Activated CD8-positive, alpha-beta memory T cell treated with anti-CD3 and anti-CD28 coated beads, Interleukin-2, amount 50 U/mL, for 24 hours (primary cell): Measurements from ENCODE around the gene NCOA3.

Experiments used
- DNase-seq: peaks from one replicate; pipeline ENCODE4 v3.0.0-alpha.2; 2020; ENCODE audit errors: extremely low read depth

Gene NCOA3

DNA sequence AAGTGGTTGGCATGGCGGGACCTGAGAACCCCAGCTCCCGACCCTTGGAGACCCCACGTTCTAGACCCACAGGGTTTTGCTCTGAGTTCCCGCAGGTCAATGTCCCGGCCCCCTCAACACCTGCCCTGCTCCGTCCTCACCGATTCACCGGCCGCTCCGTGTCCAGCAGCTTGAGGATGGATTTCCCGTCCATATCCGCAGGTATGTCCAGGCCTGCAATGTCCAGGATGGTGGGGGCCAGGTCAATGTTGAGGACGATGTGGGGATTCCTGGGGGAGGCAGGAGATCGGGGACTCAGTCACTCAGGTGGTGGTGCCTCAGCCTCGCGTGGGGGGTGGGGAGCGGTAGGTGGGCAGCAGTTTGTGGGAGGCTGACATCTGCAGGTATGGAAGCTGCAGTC, 176.8 kb downstream of the NCOA3 start:
- DNase-seq: no peak

DNA sequence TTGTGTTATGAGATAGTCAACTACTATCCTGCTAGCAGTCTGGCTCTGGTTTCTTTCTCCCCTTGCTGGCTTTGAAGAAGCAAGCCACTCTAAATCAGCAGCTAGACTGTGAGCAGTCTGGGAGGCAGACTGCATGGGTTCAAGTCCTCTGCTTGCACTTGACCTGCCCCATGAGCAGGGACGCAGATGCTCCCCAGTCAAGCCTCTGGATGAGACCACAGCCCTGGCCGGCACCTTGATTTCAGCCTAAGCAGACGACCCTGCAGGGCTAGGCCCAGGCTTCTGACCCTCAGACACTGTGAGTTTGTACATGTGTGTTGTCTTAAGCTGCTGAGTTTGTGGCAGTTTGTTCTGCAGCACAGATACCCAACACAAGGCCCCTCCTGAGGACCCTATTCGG, 177.8 kb downstream of the NCOA3 start:
- DNase-seq: no peak

DNA sequence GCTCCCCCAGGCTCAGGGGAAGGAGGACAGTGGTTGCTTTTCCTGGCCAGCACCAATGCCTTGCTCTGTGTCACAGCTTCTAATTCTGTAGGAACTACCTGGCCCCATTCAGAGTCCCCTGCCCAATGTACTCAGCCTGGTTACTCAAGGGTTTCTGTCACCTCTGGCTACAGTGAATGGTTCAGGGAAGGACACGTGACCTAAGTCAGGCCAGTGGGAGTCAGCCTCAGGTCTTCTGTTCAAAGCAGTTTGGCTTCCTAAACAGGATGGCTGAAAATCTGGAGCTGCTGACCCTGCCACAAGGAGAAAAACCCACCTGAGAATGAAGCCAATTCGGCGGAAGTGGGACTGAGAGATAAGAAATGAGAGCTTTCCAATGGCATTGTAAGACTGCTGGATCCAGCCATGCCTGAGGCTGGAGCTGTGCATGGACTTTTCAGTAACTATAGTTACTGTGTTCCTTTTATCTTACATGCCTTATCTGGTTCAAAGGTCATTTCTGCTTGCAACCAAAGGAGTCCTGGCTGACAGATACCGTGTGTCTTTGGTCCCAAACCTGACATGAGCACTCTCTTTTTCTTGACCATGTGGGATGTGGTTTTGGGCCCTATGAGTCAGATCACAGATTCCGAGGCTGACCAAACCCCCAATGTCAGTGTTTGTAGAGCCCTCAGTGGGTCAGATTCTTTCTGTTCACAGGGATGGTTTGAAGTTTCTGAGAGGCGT, 179.3 kb downstream of the NCOA3 start:
- DNase-seq: no peak

DNA sequence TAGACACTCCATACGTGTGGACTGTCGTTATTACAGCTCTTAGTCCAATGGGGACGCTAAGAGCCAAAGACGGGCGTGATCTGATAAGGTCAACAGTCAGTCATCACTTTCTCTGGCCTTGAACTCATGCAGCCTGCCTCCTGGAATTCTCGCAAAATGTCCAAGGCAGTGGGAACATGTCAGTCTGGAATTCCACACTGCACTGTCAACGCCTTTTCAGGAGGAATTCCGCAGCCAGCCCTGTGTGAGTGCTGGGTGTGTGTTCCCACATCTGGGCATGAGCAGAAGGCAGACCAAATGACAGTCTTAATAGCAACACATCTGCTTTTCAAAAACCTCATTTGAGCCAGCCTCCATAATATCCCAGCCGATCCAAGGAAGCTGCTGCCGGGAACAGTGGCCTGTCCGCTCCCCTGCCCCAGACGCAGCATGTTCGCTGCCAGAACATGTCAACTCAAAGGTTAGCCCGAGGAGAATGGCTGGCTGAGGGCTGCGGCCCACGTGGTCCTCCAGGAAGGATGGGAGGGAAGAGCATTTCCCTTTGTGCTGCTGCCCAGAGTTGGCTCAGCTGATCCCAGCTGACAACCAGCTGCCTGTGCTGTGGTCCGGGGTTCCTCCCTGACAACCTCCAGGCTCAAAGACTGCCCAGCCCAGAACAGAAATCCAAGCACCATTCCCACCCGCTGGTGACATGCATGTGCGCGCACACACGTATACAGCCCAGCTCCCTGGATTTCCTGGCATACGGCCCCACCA, 180.5 kb downstream of the NCOA3 start:
- DNase-seq: no peak

DNA sequence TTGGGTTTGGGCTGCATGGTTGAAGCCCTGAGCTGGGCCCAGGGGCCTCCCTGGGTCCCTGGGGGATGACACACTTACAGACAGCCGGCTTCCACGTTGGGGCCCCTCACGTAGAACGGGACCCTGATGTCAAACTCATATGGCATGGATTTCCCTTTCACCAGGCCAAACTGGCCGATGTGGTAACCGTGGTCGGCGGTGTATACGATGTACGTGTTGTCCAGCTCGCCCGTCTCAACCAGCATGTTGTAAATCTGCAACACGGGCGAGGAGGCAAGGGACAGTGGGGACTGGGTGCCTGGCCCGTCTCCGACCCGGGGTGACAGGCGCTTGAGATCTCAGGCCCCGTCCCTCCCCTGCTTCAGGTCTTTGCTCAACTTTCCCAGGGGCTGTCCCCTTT, 181.2 kb downstream of the NCOA3 start:
- no peak for DNase-seq

DNA sequence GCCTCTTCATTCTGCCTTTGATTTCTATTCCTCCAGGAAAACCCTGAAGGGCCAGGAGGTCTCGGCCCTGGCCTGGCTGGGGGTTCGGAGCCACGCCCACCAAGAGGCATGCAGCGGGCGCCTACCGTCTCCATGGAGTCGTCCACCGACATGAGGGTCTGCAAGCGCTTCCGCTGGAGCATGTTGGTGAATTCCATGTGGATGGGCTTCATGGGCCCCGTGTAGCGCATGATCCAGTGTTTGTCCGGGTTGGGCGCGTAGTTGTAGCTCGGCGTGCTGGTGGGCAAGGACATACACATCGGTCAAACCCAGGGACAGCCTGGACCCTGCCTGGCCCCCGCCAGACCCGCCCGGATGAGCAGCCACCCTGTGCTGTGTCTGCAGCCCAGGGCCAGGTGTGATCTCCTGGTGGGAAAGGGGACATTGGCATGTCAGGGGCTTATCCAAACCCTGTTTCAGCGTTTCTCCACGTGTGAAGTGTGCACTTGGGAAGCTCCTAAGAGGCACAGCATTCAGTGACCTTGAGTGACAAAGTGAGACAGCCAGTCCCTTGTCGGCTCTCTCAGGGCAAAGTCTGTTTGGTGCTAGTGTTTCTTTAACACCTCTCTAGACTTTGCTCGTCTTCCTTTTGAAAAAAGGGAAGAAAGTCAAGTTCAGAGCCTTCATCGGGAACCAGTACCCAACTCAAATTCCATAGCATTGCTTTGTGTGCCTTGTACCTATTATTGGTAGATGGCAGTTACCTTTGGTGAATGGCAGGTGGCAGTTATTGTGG, 182.8 kb downstream of the NCOA3 start:
- no peak for DNase-seq

DNA sequence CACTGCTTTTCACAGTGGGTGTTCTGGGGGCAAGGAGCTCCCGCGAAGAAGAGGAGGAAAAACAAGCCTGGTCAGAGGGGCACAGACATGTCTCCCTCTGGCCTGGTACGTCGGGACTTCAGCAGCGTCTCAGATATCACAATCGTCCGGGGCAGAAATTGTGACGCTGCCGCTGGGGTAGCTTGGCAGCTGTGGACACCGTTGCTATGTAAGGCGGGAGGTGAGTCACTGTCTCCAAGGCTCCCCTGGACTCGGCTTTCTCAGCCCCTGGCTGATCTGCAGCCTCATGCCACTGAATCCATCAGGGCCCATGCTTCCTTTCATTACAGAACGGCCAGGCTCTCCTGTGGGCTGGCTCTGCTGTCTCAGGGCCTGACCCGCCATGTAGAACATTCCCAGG, 184.9 kb downstream of the NCOA3 start:
- DNase-seq: no peak

DNA sequence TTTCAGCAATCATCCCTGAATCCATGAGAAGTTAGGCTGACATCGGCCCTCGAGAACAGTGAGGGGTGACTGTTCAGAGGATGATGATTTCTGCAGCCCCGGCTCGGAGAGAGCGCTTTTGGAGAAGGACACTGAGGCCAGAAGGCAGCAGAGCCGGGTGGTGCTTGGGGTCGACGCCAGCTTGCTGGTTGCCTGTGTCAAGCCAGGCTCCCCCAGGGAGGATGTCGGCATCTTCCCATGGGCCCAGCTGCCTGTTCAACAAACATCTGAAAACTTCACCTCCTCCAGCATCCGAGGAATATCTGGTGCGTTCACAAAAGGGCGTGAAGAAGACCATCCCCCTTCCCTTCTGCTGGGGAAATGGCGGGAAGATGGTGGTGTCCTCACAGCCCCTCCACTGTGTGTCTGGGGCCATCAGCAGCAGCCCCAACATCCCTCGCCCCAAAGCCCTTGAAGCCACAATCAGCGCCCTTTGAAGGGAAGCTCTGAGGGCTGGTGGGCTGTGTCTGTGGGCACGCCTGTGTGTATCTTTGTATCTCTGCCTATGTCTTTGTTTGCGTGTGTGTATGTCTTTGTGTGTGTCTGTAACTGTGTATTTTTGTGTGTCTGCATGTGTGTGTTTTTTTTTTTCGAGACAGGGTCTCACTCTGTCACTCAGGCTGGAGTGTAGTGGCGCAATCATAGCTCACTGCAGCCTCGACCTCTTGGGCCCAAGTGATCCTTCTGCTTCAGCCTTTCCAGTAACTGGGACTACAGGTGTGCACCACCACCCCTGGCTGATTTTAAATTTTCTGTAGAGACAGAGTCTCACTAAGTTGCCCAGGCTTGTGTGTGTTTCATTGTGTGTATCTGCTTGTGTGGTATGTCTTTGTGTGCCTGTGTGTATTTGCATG, 185.7 kb downstream of the NCOA3 start:
- no peak for DNase-seq

DNA sequence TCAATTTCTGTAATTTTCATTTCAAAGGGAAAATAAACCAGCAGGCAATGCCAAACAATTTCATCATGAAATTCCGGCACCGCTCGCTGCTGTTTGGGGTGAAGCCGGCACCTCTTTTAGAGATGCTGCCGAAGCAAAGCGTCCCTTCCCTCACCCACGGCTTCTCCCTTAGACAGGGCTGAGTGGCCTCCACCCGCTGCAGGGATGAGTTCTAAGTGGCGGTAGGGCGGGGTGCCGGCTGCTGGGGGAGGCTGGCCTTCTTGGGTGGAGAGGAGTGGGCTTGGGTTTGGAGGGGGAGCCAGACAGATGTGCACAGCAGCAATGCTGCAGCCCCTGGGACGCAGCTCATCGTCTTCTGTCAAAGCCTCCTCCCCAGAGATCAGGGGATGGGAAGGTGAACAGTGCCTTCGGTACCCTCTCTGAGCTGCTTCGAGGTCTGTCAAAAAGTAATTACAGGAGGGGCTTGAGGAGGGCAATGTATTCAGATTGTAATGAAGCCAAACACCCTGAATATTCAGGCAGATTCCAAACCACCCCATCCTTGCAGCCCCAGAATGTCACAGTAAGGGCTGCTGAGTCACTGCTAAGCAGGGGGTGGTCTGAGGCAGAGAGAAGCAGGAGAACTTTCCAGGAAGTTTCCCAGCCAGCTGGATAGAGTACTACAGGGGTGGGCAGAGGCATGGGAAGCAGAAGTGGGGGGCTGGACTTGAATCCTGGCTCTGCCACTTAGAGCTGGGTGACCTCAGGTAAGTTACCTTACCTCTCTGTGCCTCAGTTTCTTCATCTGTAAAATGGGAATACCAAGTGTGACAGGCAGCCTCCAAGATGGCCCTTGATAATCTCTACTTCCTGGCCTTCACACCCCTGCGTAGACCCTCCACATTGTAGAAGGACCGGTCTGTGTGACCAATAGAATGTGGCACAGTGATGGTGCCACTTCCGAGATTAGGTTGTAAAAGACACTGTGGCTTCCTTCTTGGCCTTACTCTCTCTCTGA, 187.0 kb downstream of the NCOA3 start:
- no peak for DNase-seq

DNA sequence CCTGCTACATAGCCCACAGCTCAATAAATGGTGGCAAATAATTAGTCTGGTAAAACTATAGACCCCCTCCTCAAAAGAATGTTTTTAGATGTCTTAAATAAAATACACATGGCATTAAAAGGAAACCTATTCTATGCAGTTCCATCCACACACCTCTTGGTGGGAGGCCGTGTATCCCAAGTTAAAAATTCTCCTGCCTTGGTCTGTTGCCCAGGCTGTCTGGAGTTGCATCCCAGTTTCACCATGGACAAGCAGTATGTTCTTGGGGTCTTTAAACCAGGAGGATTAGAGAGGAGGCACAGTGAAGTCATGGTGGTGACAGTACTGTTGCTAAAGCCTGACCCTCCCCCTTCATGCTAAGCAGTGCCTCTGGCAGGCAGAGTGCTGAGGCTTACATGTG, 188.0 kb downstream of the NCOA3 start:
- DNase-seq: no peak

DNA sequence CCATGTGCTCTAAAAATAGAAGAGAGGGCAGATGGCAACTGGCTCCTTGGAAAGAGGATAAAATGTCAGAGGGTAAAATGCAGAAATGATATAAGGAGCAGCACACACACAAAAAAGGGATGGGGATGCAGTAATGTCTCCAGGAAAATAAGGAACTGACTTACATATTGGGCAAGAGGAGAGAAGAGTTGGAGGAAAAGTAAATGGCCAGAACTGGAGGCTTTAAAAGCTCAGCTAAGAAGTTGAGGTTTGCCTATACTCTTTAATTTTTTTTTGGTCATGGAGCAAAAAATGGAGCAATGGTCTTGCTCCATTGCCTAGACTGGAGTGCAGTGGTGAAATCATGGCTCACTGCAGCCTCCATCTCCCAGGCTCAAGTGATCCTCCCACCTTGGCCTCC, 189.9 kb downstream of the NCOA3 start:
- DNase-seq: no peak

DNA sequence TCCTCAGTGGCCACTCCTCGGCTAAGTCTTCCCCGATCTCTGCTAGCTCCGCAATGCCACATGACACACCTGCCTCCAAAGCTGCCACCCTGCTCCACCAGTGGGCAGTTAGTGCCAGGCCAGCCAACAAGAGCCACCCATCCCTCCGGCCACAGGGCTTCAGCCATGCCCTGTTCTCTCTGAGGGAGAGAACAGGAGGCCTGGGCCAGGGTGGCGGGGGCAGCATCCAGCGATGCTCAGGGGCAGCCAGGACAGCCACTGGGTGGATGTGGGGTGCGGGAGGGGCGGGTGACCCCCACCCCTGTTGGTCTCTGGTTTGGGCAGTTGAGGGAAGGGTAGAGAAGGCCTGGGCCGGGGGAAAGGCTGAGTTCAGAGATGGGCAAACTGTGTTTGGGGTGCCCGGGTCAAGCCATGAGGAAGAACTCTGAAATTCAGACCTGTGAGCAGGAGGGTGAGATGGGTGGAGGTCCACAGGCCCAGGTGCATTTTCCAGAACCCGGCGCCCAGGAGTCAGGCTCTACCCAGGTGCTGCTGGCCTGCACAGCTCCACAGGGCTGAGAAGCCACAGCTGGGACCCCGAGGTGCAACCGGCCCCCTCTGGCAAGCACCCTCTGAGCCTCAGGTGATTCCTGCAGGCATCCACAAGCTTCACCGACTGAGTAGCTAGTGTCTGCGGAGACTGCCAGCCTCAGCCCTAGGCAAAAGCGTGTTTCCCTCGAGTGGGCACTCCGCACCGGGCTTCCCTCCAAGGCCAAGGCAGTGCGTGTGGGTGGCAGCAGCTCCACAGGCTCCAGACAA, 192.5 kb downstream of the NCOA3 start:
- DNase-seq: no peak

DNA sequence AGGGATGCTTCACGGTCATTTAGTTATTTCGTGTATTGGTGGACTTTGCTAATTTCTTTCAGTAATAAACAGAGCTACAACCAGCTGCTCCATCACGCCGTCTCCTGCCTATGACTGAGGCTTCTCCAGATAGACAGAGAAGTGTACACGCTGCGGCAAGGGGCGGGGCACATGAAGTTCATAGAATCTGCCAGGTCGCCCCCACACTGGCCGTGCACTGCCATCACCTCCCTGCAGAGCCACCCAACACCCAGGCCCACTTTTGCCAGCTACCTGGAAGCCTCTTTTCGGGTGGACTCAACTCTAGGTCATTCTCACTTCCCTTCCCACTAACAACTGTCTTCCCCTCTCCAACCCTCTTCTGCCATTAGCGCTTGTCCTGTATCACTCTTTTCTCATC, 195.2 kb downstream of the NCOA3 start:
- DNase-seq: no peak

DNA sequence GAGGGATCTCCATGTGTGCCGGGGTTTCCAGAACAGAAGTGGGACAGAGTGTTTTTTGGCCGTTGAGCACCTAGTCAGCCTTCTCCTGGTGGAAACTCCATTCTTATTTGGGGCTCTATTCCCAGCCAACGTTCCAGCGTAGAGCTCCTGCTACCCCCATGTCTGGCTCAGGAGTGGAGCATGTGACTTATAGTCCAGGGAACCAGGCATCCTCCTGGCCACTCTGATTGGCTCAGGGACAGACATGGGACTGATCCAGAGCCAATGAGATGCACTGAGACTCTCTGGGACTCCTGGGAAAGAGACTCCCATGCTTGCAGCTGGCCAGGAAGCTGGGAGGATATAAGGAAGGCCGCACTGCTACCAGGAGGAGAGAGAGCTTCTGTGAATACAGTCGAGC, 196.5 kb downstream of the NCOA3 start:
- DNase-seq: no peak

DNA sequence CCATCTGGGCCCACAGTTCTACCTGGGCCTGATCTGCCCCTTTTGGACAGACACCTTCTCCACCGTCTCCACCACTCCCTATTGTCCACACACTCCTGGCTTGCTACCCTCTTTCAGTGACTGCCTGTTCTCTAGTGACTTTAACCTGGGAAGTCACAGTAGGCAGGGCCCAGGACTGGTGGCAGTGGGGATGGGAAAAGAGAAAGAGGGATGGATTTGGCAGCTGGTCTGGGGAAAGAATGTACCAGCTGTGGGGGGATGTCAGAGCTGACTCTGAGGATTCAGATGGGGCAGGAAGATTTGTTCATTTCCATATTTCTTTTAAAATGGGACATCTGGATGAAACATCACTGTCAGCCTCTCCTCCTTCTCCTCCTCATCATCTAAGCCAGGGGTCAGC, 198.1 kb downstream of the NCOA3 start:
- no peak for DNase-seq

DNA sequence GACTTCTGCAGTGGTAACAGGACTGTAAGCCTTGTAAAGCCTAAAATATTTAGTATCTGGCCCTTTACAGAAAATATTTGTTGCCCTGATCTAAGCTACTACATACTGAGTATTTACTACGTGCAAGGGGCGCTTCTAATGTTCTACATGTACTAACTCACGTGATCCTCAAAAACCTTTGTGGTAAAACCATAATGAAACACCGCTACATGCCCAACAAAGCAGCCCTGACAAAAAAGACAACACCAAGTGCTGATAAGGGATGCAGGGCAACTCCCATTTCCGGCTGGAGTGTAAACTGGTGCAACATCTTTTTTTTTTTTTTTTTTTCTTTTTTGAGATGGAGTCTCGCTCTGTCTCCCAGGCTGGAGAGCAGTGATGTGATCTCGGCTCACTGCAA, 198.6 kb downstream of the NCOA3 start:
- DNase-seq: no peak

DNA sequence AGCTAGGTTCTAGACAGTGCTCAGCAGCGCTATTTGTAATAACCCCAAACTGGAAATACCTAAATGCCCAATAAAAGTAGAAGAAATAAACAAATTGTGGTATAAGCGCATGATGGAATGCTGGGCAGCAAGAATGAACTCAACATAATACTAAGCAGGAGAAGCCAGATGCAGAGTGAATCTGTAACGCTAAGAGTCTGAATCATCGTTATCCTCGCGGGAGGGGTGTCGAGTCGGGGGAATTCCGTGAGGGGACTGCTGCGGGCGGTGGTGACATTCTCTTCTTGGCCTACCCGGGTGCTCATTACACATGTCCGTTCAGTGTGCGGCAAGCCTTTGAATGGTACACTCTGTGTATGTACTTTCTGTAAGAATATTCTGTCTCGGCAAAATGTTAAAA, 199.9 kb downstream of the NCOA3 start:
- DNase-seq: no peak

DNA sequence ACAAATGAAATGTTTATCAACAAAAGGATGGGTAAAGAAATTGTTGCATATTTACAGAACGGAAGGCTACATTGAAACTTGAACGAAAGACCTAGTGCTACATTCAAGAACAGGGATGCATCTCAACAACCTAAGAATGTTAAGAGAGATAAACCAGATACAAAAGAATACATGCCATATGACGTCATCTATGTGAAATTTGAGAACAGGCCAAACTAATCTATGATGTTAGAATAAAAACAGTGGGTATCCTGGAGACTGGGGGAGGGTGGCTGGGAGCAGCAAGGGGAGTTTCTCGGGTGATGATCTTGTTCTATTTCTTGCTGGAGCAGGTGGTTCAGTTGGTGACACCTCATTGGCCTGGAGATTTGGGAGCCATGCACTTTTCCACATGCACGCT, 202.1 kb downstream of the NCOA3 start:
- DNase-seq: no peak

DNA sequence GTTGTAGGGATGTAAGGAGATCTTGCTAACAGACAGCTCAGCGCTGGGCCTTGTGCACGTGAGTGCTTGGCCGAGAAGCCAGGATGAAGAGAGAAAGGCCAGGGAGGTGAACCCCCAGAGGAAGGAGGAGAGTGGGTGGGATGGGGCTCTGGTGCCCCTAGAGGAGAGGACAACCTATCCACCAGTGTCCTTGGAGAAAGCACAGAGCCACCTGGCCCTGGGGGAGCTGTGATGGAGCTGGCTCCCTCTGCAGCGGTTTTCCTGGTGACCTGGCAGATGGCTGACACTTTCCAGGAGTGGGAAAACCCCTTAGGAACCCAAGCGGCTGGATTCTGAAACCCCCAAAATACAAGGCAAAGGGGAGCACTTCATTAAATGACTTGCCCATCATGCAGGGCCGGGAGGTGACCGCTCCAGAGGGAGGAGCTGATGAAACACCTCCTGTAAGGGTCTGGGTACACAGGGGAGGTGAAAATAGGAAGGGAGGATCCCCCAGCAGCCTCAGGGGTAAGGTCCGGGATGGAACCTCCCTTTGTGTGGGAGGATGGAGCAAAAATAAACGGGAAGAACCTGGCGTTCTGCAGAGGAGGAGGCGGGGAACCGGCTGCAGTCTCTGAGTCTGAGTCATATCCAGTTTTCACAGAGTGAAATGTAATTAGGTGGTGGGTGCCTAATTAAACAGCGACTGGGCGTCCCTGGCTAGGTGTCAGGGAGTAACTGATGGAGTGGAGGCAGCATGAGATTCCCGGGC, 203.2 kb downstream of the NCOA3 start:
- DNase-seq: no peak
